Measurements from ENCODE around the gene CCNDBP1. TPM values are rescaled to one million over a fixed set of nuclear protein-coding genes. Genes with fewer than 3 reads are reported as not detected.

CCNDBP1 gene
- total RNA-seq, 2 experiments from 2014 or later = 92.3 to 103 TPM

- H3K4me1 ChIP-seq (ENCODE audit: insufficient read depth, low read length) = peaks cover 19% of the 10 kb centered on the region
- ATAC-seq (ENCODE audit: poor library complexity) = no peak
- H3K9me3 Mint-ChIP-seq = no peaks in the 10 kb centered on the region
- H3K27me3 Mint-ChIP-seq = no peaks in the 10 kb centered on the region
- intact Hi-C loops (cut with DNase I, micrococcal nuclease) = loop anchor here in 1 of 2 experiments (5.0 to 10.0 kb wide), 3 partner anchors 76 to 1984 kb away; partner anchors contain the start of genes TTBK2 and UBR1
- no peak overlapping the region for H3K27ac ChIP-seq (ENCODE audit: low read depth in 1 of 2, low read length in 2 of 2)
- no peak for TF ChIP-seq CTCF (IDR thresholded peaks at IDR 0.05)
- H3K36me3 ChIP-seq (ENCODE audit: insufficient read depth, low read length) = peaks cover 14% of the 10 kb centered on the region
- H3K9me3 ChIP-seq (ENCODE audit: control insufficient read depth in 1 of 2, insufficient read depth in 1 of 2, low read length in 2 of 2) = no peaks in the 10 kb centered on the region
- H3K4me1 Mint-ChIP-seq (ENCODE audit: low read depth) = peaks cover 33% of the 10 kb centered on the region
- peak overlapping the region; percentile 98 for H3K27ac Mint-ChIP-seq
- no peaks in the 10 kb centered on the region for H3K27me3 ChIP-seq (ENCODE audit: control insufficient read depth in 1 of 2, insufficient read depth in 2 of 2, low read length in 2 of 2)
- CTCF ChIA-PET = interaction anchor here (1.1 kb wide), 1 partner anchor 20 kb away, joined by 3 read pairs; no protein-coding TSS in a partner anchor
- H3K4me3 Mint-ChIP-seq = no peak overlapping the region
- H3K36me3 Mint-ChIP-seq (ENCODE audit: low read depth) = peaks cover 51% of the 10 kb centered on the region
- H3K4me3 ChIP-seq (ENCODE audit: low read length) = no peak overlapping the region
- no peak for DNase-seq
- POLR2A ChIA-PET = interaction anchor here (1.1 kb wide), 1 partner anchor 77 kb away, joined by 4 read pairs; the partner anchor contains the start of gene UBR1
Observed at GRCh38 chr15:43183270-43183669, 1.9 kb upstream of the CCNDBP1 start.

- Mint-ChIP-seq H3K4me1 (ENCODE audit: low read depth) (peaks cover 38% of the 10 kb centered on the region), H3K9me3 (no peaks in the 10 kb centered on the region), H3K36me3 (ENCODE audit: low read depth) (peaks cover 48% of the 10 kb centered on the region), H3K4me3 (peak overlapping the region; percentile 96), H3K27ac (peak overlapping the region; percentile 98), H3K27me3 (no peaks in the 10 kb centered on the region)
- intact Hi-C loops (cut with DNase I, micrococcal nuclease) = loop anchor here (1.0 to 10.0 kb wide), 4 partner anchors 51 to 1983 kb away; partner anchors contain the start of genes TMEM62 (in 1 of the 2), TTBK2 (in 1 of the 2) and UBR1 (in 1 of the 2)
- POLR2A ChIA-PET = interaction anchor here (1.0 to 2.2 kb wide), 5 partner anchors 10 to 911 kb away, joined by 3 to 11 read pairs (median 4); partner anchors contain the start of gene UBR1
- Histone ChIP-seq H3K36me3 (ENCODE audit: insufficient read depth, low read length) (peaks cover 14% of the 10 kb centered on the region), H3K4me1 (ENCODE audit: insufficient read depth, low read length) (peaks cover 23% of the 10 kb centered on the region), H3K9me3 (ENCODE audit: control insufficient read depth in 1 of 2, insufficient read depth in 1 of 2, low read length in 2 of 2) (no peaks in the 10 kb centered on the region), H3K27ac (ENCODE audit: low read depth in 1 of 2, low read length in 2 of 2) (peak overlapping the region; percentile 89 to 91), H3K27me3 (ENCODE audit: control insufficient read depth in 1 of 2, insufficient read depth in 2 of 2, low read length in 2 of 2) (no peaks in the 10 kb centered on the region), H3K4me3 (ENCODE audit: low read length) (peak overlapping the region; percentile 71)
- ATAC-seq (ENCODE audit: poor library complexity) (no peak), DNase-seq (peak in 1 of 14 experiments; percentile 12)
- CTCF ChIA-PET = interaction anchor here (0.6 to 1.1 kb wide), 3 partner anchors 41 to 168 kb away, joined by 3 read pairs; no protein-coding TSS in a partner anchor
- TF ChIP-seq CTCF (IDR thresholded peaks at IDR 0.05) = no peak
Observed at GRCh38 chr15:43184407-43185124, 637 bp upstream of the CCNDBP1 start.

- Mint-ChIP-seq H3K27me3 (no peaks in the 10 kb centered on the region), H3K4me3 (peak overlapping the region; percentile 96), H3K9me3 (no peaks in the 10 kb centered on the region), H3K27ac (peak overlapping the region; percentile 98), H3K36me3 (ENCODE audit: low read depth) (peaks cover 59% of the 10 kb centered on the region), H3K4me1 (ENCODE audit: low read depth) (peaks cover 49% of the 10 kb centered on the region)
- H3K36me3 ChIP-seq (ENCODE audit: insufficient read depth, low read length) = peaks cover 28% of the 10 kb centered on the region
- POLR2A ChIA-PET = interaction anchor here (1.6 to 2.2 kb wide), 5 partner anchors 17 to 99 kb away, joined by 3 to 11 read pairs (median 7); partner anchors contain the start of genes TMEM62 and UBR1
- intact Hi-C loops (cut with DNase I, micrococcal nuclease) = loop anchor here (2.0 to 10.0 kb wide), 2 partner anchors 79 to 261 kb away; partner anchors contain the start of genes TTBK2 (in 1 of the 2) and UBR1 (in 1 of the 2)
- peaks cover 23% of the 10 kb centered on the region for H3K4me1 ChIP-seq (ENCODE audit: insufficient read depth, low read length)
- no peaks in the 10 kb centered on the region for H3K9me3 ChIP-seq (ENCODE audit: control insufficient read depth in 1 of 2, insufficient read depth in 1 of 2, low read length in 2 of 2)
- no peaks in the 10 kb centered on the region for H3K27me3 ChIP-seq (ENCODE audit: control insufficient read depth in 1 of 2, insufficient read depth in 2 of 2, low read length in 2 of 2)
- no peak for ATAC-seq (ENCODE audit: poor library complexity)
- H3K4me3 ChIP-seq (ENCODE audit: low read length) = peak overlapping the region; percentile 71
- no peak for TF ChIP-seq CTCF (IDR thresholded peaks at IDR 0.05)
- DNase-seq = no peak
- CTCF ChIA-PET = interaction anchor here (0.7 to 1.1 kb wide), 2 partner anchors 39 to 100 kb away, joined by 3 read pairs; no protein-coding TSS in a partner anchor
- H3K27ac ChIP-seq (ENCODE audit: low read depth in 1 of 2, low read length in 2 of 2) = peak overlapping the region; percentile 89 to 91
Observed at GRCh38 chr15:43186003-43186353, 775 bp downstream of the CCNDBP1 start.
